Measurements from ENCODE around the gene SMIM3. TPM values are rescaled to one million over a fixed set of nuclear protein-coding genes. Genes with fewer than 3 reads are reported as not detected.

The SMIM3 gene
- total RNA-seq, 1 experiment from 2014 or later: 14.5 TPM

- CTCF ChIA-PET: no interaction called here
- intact Hi-C loops (cut with micrococcal nuclease; ENCODE audit: unreplicated experiment): no loop called here
- H3K27ac ChIP-seq (ENCODE audit: low read depth, low read length, poor library complexity, severe bottlenecking): no peak overlapping the region
- no peak overlapping the region for H3K4me3 ChIP-seq (ENCODE audit: low read depth, low read length, poor library complexity, severe bottlenecking)
- H3K9me3 ChIP-seq (ENCODE audit: low read depth, low read length, poor library complexity, severe bottlenecking): no peaks in the 10 kb centered on the region
- TF ChIP-seq CTCF (conservative IDR thresholded peaks at IDR 0.05; ENCODE audit: low read depth, low read length): no peak
- TF ChIP-seq EZH2 (IDR thresholded peaks at IDR 0.05; ENCODE audit: borderline replicate concordance, low read depth, low read length, poor library complexity, severe bottlenecking): no peak
- H3K36me3 ChIP-seq (ENCODE audit: insufficient read depth, low read length, poor library complexity, severe bottlenecking): peaks cover 65% of the 10 kb centered on the region
- no peaks in the 10 kb centered on the region for H3K27me3 ChIP-seq (replicated peaks; ENCODE audit: insufficient read depth, low read depth, low read length, poor library complexity)
- no peak for DNase-seq (ENCODE audit: low spot score)
- peaks cover 6% of the 10 kb centered on the region for H3K4me1 ChIP-seq (ENCODE audit: insufficient read depth, low read length, poor library complexity, severe bottlenecking)
- BruUV-seq (replicated peaks): no TSS peak
- POLR2A ChIA-PET (ENCODE audit: low non-redundant PET): no interaction called here
These were observed 24.7 kb upstream of the SMIM3 start for GRCh38 chr5:150753863-150754262.

GRCh38 chr5:150757087-150757649 is 21.4 kb upstream of the SMIM3 start:
- no TSS peak for BruUV-seq (replicated peaks)
- intact Hi-C loops (cut with micrococcal nuclease; ENCODE audit: unreplicated experiment): no loop called here

GRCh38 chr5:150758203-150758530 is 20.4 kb upstream of the SMIM3 start:
- Histone ChIP-seq H3K36me3 (ENCODE audit: insufficient read depth, low read length, poor library complexity, severe bottlenecking) (peaks cover 32% of the 10 kb centered on the region), H3K4me1 (ENCODE audit: insufficient read depth, low read length, poor library complexity, severe bottlenecking) (peaks cover 9% of the 10 kb centered on the region), H3K4me3 (ENCODE audit: low read depth, low read length, poor library complexity, severe bottlenecking) (peak overlapping the region; percentile 78), H3K27ac (ENCODE audit: low read depth, low read length, poor library complexity, severe bottlenecking) (peak overlapping the region; percentile 97), H3K27me3 (replicated peaks; ENCODE audit: insufficient read depth, low read depth, low read length, poor library complexity) (no peaks in the 10 kb centered on the region), H3K9me3 (ENCODE audit: low read depth, low read length, poor library complexity, severe bottlenecking) (no peaks in the 10 kb centered on the region)
- intact Hi-C loops (cut with micrococcal nuclease; ENCODE audit: unreplicated experiment): no loop called here
- DNase-seq (ENCODE audit: low spot score): no peak
- no peak for TF ChIP-seq EZH2 (IDR thresholded peaks at IDR 0.05; ENCODE audit: borderline replicate concordance, low read depth, low read length, poor library complexity, severe bottlenecking)
- TF ChIP-seq CTCF (conservative IDR thresholded peaks at IDR 0.05; ENCODE audit: low read depth, low read length): no peak
- ChIA-PET POLR2A (ENCODE audit: low non-redundant PET) (interaction anchor here (0.6 to 1.3 kb wide), 3 partner anchors 21 to 582 kb away, joined by 3 to 7 read pairs (median 3); partner anchors contain the start of genes ANXA6 and SMIM3), CTCF (interaction anchor here (1.0 to 1.2 kb wide), 2 partner anchors 89 to 198 kb away, joined by 3 read pairs; no protein-coding TSS in a partner anchor)
- TSS peak; percentile 74 for BruUV-seq (replicated peaks)

More at GRCh38 chr5:150757087-150757649, 21.4 kb upstream of the SMIM3 start:
- no peak for DNase-seq (ENCODE audit: low spot score)
- CTCF ChIA-PET: no interaction called here
- Histone ChIP-seq H3K27ac (ENCODE audit: low read depth, low read length, poor library complexity, severe bottlenecking) (no peak overlapping the region), H3K4me3 (ENCODE audit: low read depth, low read length, poor library complexity, severe bottlenecking) (peak overlapping the region; percentile 78), H3K9me3 (ENCODE audit: low read depth, low read length, poor library complexity, severe bottlenecking) (no peaks in the 10 kb centered on the region), H3K4me1 (ENCODE audit: insufficient read depth, low read length, poor library complexity, severe bottlenecking) (peaks cover 6% of the 10 kb centered on the region), H3K36me3 (ENCODE audit: insufficient read depth, low read length, poor library complexity, severe bottlenecking) (peaks cover 41% of the 10 kb centered on the region), H3K27me3 (replicated peaks; ENCODE audit: insufficient read depth, low read depth, low read length, poor library complexity) (no peaks in the 10 kb centered on the region)
- TF ChIP-seq CTCF (conservative IDR thresholded peaks at IDR 0.05; ENCODE audit: low read depth, low read length) (no peak), EZH2 (IDR thresholded peaks at IDR 0.05; ENCODE audit: borderline replicate concordance, low read depth, low read length, poor library complexity, severe bottlenecking) (no peak)
- POLR2A ChIA-PET (ENCODE audit: low non-redundant PET): interaction anchor here (0.6 kb wide), 1 partner anchor 221 kb away, joined by 3 read pairs; no protein-coding TSS in a partner anchor
